H1 (cell line): Measurements from ENCODE around the gene ZNF624. TPM values are rescaled to one million over a fixed set of nuclear protein-coding genes. Genes with fewer than 3 reads are reported as not detected.
A peak's percentile ranks its signal among the peaks of the same experiment; 100 is the strongest.
"Not testable (repeated sequence)": the region's sequence is repeated elsewhere in the genome, so short reads cannot be mapped to it uniquely, and the experiment has no call there.

Experiments used
- CTCF ChIA-PET: fragments of 300-600 bp; sonication (Branson Sonifier 250); formaldehyde crosslinking; loops from one replicate; lab custom pipeline; 2021; ENCODE audit not compliant: partially characterized antibody; lab: Charles Lee
- POLR2A ChIA-PET: fragments of 300-600 bp; sonication (Branson Sonifier 250); formaldehyde crosslinking; loops from one replicate; lab custom pipeline; 2021; ENCODE audit warnings: inconsistent platforms; ENCODE audit not compliant: partially characterized antibody; lab: Charles Lee
- DNase-seq, 2 experiments: peaks; one replicate each; pipeline versions ENCODE4 v3.0.0 to v3.0.0-alpha.2; 2010 to 2022; ENCODE audit warnings: low spot score in 2 of 2, low read depth in 1 of 2, mixed read lengths in 1 of 2
- FAIRE-seq: peaks from 2 replicates; lab custom pipeline; 2011; peaks lifted over from hg19 to GRCh38; lab: Jason Lieb, UNC
- H2AFZ ChIP-seq: 2 replicates; pipeline ENCODE4 v1.8.1; 2012; ENCODE audit warnings: low read length, inconsistent platforms
- H2AK5ac ChIP-seq: 2 replicates; pipeline ENCODE4 v1.6.1; 2013; ENCODE audit warnings: low read depth, low read length
- H2BK120ac ChIP-seq: replicated peaks from 2 replicates; pipeline ENCODE3; 2013; ENCODE audit warnings: low read depth, low read length, inconsistent platforms
- H2BK12ac ChIP-seq: 2 replicates; pipeline ENCODE4 v1.6.1; 2013; ENCODE audit warnings: low read depth, low read length
- H2BK15ac ChIP-seq: 2 replicates; pipeline ENCODE4 v1.6.1; 2013; ENCODE audit warnings: low read length
- H2BK20ac ChIP-seq: 2 replicates; pipeline ENCODE4 v1.6.1; 2013; ENCODE audit warnings: low read length
- H2BK5ac ChIP-seq: 2 replicates; pipeline ENCODE4 v1.6.1; 2013; ENCODE audit warnings: low read depth, low read length
- H3K14ac ChIP-seq: 2 replicates; pipeline ENCODE4 v1.6.1; 2013; ENCODE audit warnings: inconsistent platforms; ENCODE audit not compliant: insufficient read length
- H3K18ac ChIP-seq: 2 replicates; pipeline ENCODE4 v1.6.1; 2013; ENCODE audit warnings: low read length; ENCODE audit errors: extremely low read depth
- H3K23ac ChIP-seq: 2 replicates; pipeline ENCODE4 v1.6.1; 2013; ENCODE audit warnings: inconsistent platforms; ENCODE audit not compliant: insufficient read length
- H3K23me2 ChIP-seq: 2 replicates; pipeline ENCODE4 v1.6.1; 2013; ENCODE audit warnings: low read depth, low read length
- H3K27ac ChIP-seq: 2 replicates; pipeline ENCODE4 v1.6.1; 2011; ENCODE audit warnings: low read depth, low read length, inconsistent platforms
- H3K27me3 ChIP-seq, 4 experiments: replicated peaks in 1 of 4; 1 replicate in 1 of 4; 2 replicates in 3 of 4; pipeline versions ENCODE4 v1.6.1 to v1.8.1; 2011 to 2013; ENCODE audit warnings: low read length in 3 of 4, mild to moderate bottlenecking in 3 of 4, inconsistent platforms in 2 of 4, mixed read lengths in 2 of 4, moderate library complexity in 1 of 4; ENCODE audit not compliant: control insufficient read depth in 3 of 4, insufficient read depth in 3 of 4; ENCODE audit errors: extremely low read depth in 1 of 4
- H3K36me3 ChIP-seq, 4 experiments: 2 replicates each; pipeline versions ENCODE4 v1.6.1 to v1.8.1; 2011 to 2013; ENCODE audit warnings: mild to moderate bottlenecking in 4 of 4, low read length in 3 of 4, moderate library complexity in 2 of 4, control low read depth in 1 of 4, inconsistent platforms in 1 of 4; ENCODE audit not compliant: insufficient read depth in 4 of 4, control insufficient read depth in 2 of 4
- H3K4ac ChIP-seq: replicated peaks from 2 replicates; pipeline ENCODE3; 2013; ENCODE audit warnings: low read length, low read depth, mixed read lengths, inconsistent platforms; ENCODE audit not compliant: insufficient read length
- H3K4me1 ChIP-seq, 4 experiments: replicated peaks in 1 of 4; 1 replicate in 1 of 4; 2 replicates in 3 of 4; pipeline versions ENCODE4 v1.6.1 to v1.8.1; 2011 to 2013; ENCODE audit warnings: low read length in 3 of 4, inconsistent platforms in 2 of 4, mixed read lengths in 1 of 4; ENCODE audit not compliant: insufficient read depth in 4 of 4, control insufficient read depth in 3 of 4
- H3K4me2 ChIP-seq, 2 experiments: 2 replicates each; pipeline versions ENCODE4 v1.6.1 to v1.8.1; 2011 to 2013; ENCODE audit warnings: low read depth in 2 of 2, low read length in 2 of 2, control low read depth in 1 of 2, inconsistent platforms in 1 of 2, mild to moderate bottlenecking in 1 of 2; ENCODE audit not compliant: insufficient read depth in 1 of 2
- H3K4me3 ChIP-seq, 4 experiments: fragments of 200-600, 300-600 bp in 1 of 4; sonication (generic), shearing (Covaris generic), sonication (Bioruptor Twin) in 1 of 4; 2 replicates each; pipeline versions ENCODE4 v1.5.1 to v1.8.1; 2011 to 2016; ENCODE audit warnings: low read length in 4 of 4, low read depth in 3 of 4, control low read depth in 2 of 4, inconsistent platforms in 2 of 4, mild to moderate bottlenecking in 2 of 4, mixed read lengths in 1 of 4, moderate library complexity in 1 of 4; ENCODE audit not compliant: insufficient read depth in 2 of 4; ENCODE audit errors: extremely low read depth in 1 of 4
- H3K56ac ChIP-seq: replicated peaks from 2 replicates; pipeline ENCODE3; 2013; ENCODE audit warnings: low read depth, mild to moderate bottlenecking, mixed read lengths, low read length, inconsistent platforms; ENCODE audit not compliant: insufficient read length
- H3K79me1 ChIP-seq: 2 replicates; pipeline ENCODE4 v1.6.1; 2013; ENCODE audit warnings: low read depth, low read length, control low read depth
- H3K79me2 ChIP-seq, 2 experiments: 2 replicates each; pipeline versions ENCODE4 v1.6.1 to v1.8.1; 2012 to 2013; ENCODE audit warnings: low read length in 2 of 2, mild to moderate bottlenecking in 2 of 2, inconsistent platforms in 1 of 2; ENCODE audit not compliant: insufficient read depth in 2 of 2, control insufficient read depth in 1 of 2
- H3K9ac ChIP-seq, 4 experiments: replicated peaks in 1 of 4; 1 replicate in 1 of 4; 2 replicates in 3 of 4; pipeline versions ENCODE4 v1.6.1 to v1.8.1; 2011 to 2013; ENCODE audit warnings: low read depth in 3 of 4, low read length in 3 of 4, control low read depth in 2 of 4, mild to moderate bottlenecking in 2 of 4, moderate library complexity in 2 of 4, inconsistent platforms in 1 of 4; ENCODE audit errors: extremely low read depth in 1 of 4
- H3K9me3 ChIP-seq, 2 experiments: 2 replicates each; pipeline versions ENCODE4 v1.6.1 to v1.8.1; 2012 to 2013; ENCODE audit warnings: mild to moderate bottlenecking in 2 of 2, moderate library complexity in 2 of 2, control low read depth in 1 of 2, inconsistent platforms in 1 of 2, low read depth in 1 of 2, low read length in 1 of 2, mixed read lengths in 1 of 2; ENCODE audit not compliant: insufficient read depth in 2 of 2
- H4K20me1 ChIP-seq, 2 experiments: replicated peaks in 1 of 2; 2 replicates each; pipeline versions ENCODE3 to v1.8.1; 2011 to 2013; ENCODE audit warnings: inconsistent platforms in 2 of 2, low read length in 2 of 2, mild to moderate bottlenecking in 1 of 2; ENCODE audit not compliant: insufficient read depth in 2 of 2, control insufficient read depth in 1 of 2
- H4K5ac ChIP-seq: 2 replicates; pipeline ENCODE4 v1.6.1; 2013; ENCODE audit warnings: low read length, low read depth, mixed read lengths, inconsistent platforms; ENCODE audit not compliant: insufficient read length
- H4K8ac ChIP-seq: 2 replicates; pipeline ENCODE4 v1.8.0; 2013; ENCODE audit warnings: mild to moderate bottlenecking, moderate library complexity, low read length, inconsistent platforms; ENCODE audit not compliant: insufficient read depth; ENCODE audit errors: extremely low read depth
- H4K91ac ChIP-seq: replicated peaks from 2 replicates; pipeline ENCODE3; 2013; ENCODE audit warnings: low read length, mixed read lengths, inconsistent platforms; ENCODE audit not compliant: insufficient read length
- ATF3 ChIP-seq: IDR thresholded peaks from 2 replicates; pipeline ENCODE4 v1.6.1; 2011; ENCODE audit warnings: low read depth, mild to moderate bottlenecking, low read length; ENCODE audit not compliant: insufficient read depth
- CREB1 ChIP-seq: IDR thresholded peaks from 2 replicates; pipeline ENCODE4 v1.6.1; 2012; ENCODE audit warnings: inconsistent platforms
- CTCF ChIP-seq, 3 experiments: IDR thresholded peaks; 1 replicate in 2 of 3; 2 replicates in 1 of 3; pipeline versions ENCODE4 v1.5.1 to v1.6.1; 2011; ENCODE audit warnings: low read length in 3 of 3, mild to moderate bottlenecking in 3 of 3, inconsistent platforms in 2 of 3, low read depth in 1 of 3, moderate library complexity in 1 of 3; ENCODE audit not compliant: insufficient read depth in 1 of 3; ENCODE audit errors: control extremely low read depth in 1 of 3
- JUND ChIP-seq: IDR thresholded peaks from 2 replicates; pipeline ENCODE4 v1.6.1; 2011; ENCODE audit warnings: mild to moderate bottlenecking, improper control_type of control experiment, low read length
- RAD21 ChIP-seq, 2 experiments: IDR thresholded peaks in 1 of 2; conservative IDR thresholded peaks in 1 of 2; 2 replicates each; pipeline ENCODE4 v1.6.1; 2011; ENCODE audit warnings: low read depth in 2 of 2, low read length in 2 of 2, improper control_type of control experiment in 1 of 2, inconsistent platforms in 1 of 2, mild to moderate bottlenecking in 1 of 2, moderate library complexity in 1 of 2
- WGBS, 2 experiments: shearing (Covaris generic) in 1 of 2; methylation state at CpG; one replicate each; pipeline versions ENCODE4 v1.1.6 to v1.1.7; 2013 to 2015; ENCODE audit warnings: low lambda C conversion rate in 2 of 2, mixed read lengths in 2 of 2, inconsistent platforms in 1 of 2, low coverage in 1 of 2, missing lambda C conversion rate in 1 of 2; ENCODE audit not compliant: insufficient replicate concordance in 2 of 2, insufficient coverage in 1 of 2, insufficient read length in 1 of 2; ENCODE audit errors: extremely low coverage in 1 of 2, missing lambda C conversion rate in 1 of 2; 5-methylcytosine and 5-hydroxymethylcytosine counted together
- polyA plus RNA-seq, 7 experiments: library from polyadenylated mRNA; depleted of rRNA in 3 of 7; stranded (reverse) in 5 of 7; unstranded in 2 of 7; fragments of >200 nt in 5 of 7; fragments of 200-250 nt in 2 of 7; gene quantifications; 1 replicate in 5 of 7; 2 replicates in 1 of 7; 4 replicates in 1 of 7; pipeline versions ENCODE4 v1.2.1 to v1.2.3, GENCODE V29; 2011 to 2013; ENCODE audit warnings: missing spikeins in 2 of 7, mixed read lengths in 2 of 7
- total RNA-seq: library from RNA; stranded (reverse); fragmentation: NEBNext Ultra II Directional; extraction: Animal tissue kit (Norgen Biotek cat#: 25700); gene quantifications from 2 replicates; pipeline ENCODE4 v1.2.1, GENCODE V29; 2021

Gene ZNF624
- total and polyA plus RNA-seq, 2 of the 8 experiments (the other 6 are each of a cell fraction or from before 2014, with no cell fraction given), result 0.39 to 2.5 TPM

- TF ChIP-seq ATF3 (0 out of 2 replicates have a peak, but pooled peaks have one; percentile 55), RAD21 (IDR thresholded peaks at IDR 0.05 in 1 of 2, conservative IDR thresholded peaks at IDR 0.05 in 1 of 2; ENCODE audit: low read depth in 2 of 2, low read length in 2 of 2) (peak; percentile 64 to 67), CTCF (IDR thresholded peaks at IDR 0.05; ENCODE audit: control extremely low read depth in 1 of 3, insufficient read depth in 1 of 3, low read depth in 1 of 3, low read length in 3 of 3) (peak; percentile 26 to 90 (median 71)), CREB1 (peak; percentile 80), JUND (0 out of 2 replicates have a peak, but pooled peaks have one; percentile 26)
- TF ChIP-seq, all 59 proteins: peak for 5; not testable (repeated sequence) for 54
- peaks cover 0 to 15% of the 10 kb centered on the region in 2 experiments; a peak in 1 of 4 replicates for H3K9me3 ChIP-seq
- H2BK12ac ChIP-seq, H2AK5ac ChIP-seq, H3K9ac ChIP-seq, H3K79me1 ChIP-seq, H3K79me2 ChIP-seq, H2BK5ac ChIP-seq, H4K91ac ChIP-seq, FAIRE-seq, H4K5ac ChIP-seq, H3K4me2 ChIP-seq, H3K4ac ChIP-seq, POLR2A ChIA-PET, H2BK120ac ChIP-seq, H3K27me3 ChIP-seq, H2BK20ac ChIP-seq, H3K23ac ChIP-seq, H3K23me2 ChIP-seq, H3K18ac ChIP-seq, H3K56ac ChIP-seq, H4K20me1 ChIP-seq, H4K8ac ChIP-seq, H3K4me3 ChIP-seq, H3K27ac ChIP-seq, H2AFZ ChIP-seq, H3K4me1 ChIP-seq, H3K36me3 ChIP-seq, H3K14ac ChIP-seq, H2BK15ac ChIP-seq: not testable (repeated sequence)
- CTCF ChIA-PET, result interaction anchor here (0.6 to 2.3 kb wide), 12 partner anchors 12 to 378 kb away, joined by 3 to 10 read pairs (median 4); no protein-coding TSS in a partner anchor
- 90% methylated on average over 11 of the region's 33 CpGs; no CpG with 5 or more reads in 1 of the 2 experiments for WGBS, 2 experiments
- DNase-seq, result peak in 1 of 2 experiments; percentile 83
Measured at GRCh38 chr17:16689731-16690281, 36.2 kb upstream of the ZNF624 start, which contains the start of gene CCDC144A. Gene CCDC144A, plus strand, starts transcription at chr17:16690241. Its CDS starts 160 bp downstream, at chr17:16690401.
